ENCODE data around the gene LTB4R2.

The LTB4R2 gene

DNA sequence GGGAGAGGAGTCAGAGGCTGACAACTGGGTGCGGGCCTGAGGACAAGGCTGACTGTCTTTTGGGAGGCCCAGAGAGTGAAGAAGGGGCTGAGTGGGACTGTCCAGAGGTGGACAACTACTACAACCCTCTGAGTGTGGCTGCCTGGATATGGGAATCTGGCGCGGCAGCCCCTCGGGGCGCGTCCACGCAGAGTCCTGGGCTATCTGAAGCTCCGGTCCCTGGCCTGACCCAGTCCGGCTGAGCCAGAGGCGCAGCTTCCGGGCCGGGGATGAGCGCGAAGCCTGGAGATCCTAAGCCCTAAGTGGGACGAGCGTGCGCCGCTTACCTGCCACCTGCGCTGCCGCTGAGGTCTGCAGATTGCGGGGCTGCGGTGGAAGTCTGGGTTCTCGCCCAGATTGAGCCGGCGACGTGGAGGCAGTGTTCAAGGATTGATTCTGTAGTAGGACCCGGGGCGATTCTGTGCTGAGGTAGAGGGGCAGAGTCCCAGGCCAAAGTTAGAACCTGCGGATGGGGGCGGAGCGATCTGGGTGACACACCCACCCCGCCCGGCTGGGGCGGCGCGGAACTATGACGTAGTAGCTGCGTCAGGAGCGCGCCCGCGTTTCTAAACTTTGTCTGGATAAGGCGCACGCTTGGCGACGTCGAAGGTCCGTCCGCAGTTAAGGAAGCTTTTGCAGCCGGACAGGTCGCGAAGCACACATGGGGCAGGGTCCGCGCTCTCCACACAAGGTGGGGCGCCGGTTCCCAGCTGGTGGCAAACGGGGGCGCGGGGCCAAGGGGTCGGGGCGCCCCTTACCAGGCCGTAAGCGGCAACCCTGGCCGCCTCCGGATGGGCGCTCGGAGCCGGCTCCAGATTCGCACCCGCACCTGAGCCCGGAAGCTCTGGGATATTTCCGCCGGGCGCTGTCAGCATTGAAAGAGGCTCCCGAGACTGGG, 10.4 kb upstream of the LTB4R2 start, which contains the start of the genes DHRS1 and NOP9:
TSS of gene DHRS1 (minus strand) at position 526 of the 937 bp plus-strand sequence. CDS start 674 bp downstream, outside the sequence.
TSS of gene NOP9 (plus strand) at position 596 of the 937 bp plus-strand sequence. CDS start at position 701, 105 bp downstream.
- Histone ChIP-seq H3K4me3 (ENCODE audit: severe bottlenecking) (peak within 1 kb of the TSS; percentile 83), H3K4me1 (ENCODE audit: insufficient read depth, poor library complexity, severe bottlenecking) (peaks cover 23% of the 10 kb centered on the region), H3K27me3 (ENCODE audit: insufficient read depth, poor library complexity, severe bottlenecking) (no peaks in the 10 kb centered on the region), H3K27ac (ENCODE audit: poor library complexity, severe bottlenecking) (peak within 1 kb of the TSS; percentile 81), H3K36me3 (ENCODE audit: low read depth) (peaks cover 79% of the 10 kb centered on the region), H3K9me3 (ENCODE audit: severe bottlenecking) (no peaks in the 10 kb centered on the region)
- DNase-seq (ENCODE audit: low spot score) (peak; percentile 91), ATAC-seq (ENCODE audit: low read depth) (peak; percentile 63)
- TF ChIP-seq, protein P1, sequence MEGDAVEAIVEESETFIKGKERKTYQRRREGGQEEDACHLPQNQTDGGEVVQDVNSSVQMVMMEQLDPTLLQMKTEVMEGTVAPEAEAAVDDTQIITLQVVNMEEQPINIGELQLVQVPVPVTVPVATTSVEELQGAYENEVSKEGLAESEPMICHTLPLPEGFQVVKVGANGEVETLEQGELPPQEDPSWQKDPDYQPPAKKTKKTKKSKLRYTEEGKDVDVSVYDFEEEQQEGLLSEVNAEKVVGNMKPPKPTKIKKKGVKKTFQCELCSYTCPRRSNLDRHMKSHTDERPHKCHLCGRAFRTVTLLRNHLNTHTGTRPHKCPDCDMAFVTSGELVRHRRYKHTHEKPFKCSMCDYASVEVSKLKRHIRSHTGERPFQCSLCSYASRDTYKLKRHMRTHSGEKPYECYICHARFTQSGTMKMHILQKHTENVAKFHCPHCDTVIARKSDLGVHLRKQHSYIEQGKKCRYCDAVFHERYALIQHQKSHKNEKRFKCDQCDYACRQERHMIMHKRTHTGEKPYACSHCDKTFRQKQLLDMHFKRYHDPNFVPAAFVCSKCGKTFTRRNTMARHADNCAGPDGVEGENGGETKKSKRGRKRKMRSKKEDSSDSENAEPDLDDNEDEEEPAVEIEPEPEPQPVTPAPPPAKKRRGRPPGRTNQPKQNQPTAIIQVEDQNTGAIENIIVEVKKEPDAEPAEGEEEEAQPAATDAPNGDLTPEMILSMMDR (IDR thresholded peaks at IDR 0.05; ENCODE audit: poor library complexity, severe bottlenecking): no peak

DNA sequence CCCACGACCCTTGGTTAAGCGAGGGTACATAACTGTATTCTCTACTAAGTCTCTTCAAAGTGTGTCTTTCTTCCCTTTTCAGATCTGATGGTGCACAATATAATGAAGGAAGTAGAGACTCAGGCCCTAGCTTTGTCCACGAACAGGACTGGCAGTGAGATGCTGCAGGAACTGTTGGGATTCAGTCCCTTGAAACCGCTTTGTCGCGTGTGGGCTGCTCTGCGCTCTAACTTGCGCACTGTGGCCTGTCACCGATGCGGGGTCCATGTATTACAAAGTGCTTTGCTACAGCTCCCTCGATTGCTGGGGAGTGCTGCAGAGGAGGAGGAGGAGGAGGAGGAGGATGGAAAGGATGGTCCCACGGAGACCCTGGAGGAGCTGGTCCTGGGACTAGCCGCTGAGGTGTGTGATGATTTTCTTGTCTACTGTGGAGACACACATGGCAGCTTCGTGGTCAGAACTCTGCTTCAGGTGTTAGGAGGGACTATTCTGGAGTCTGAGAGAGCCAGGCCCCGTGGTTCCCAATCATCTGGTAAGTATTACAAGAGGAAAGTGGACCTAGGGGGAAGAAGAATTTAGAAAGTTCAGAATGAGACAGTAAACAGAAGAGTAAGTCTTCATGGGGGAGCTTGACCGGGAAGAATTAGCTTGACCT, 9.5 kb upstream of the LTB4R2 start:
- H3K9me3 ChIP-seq (ENCODE audit: severe bottlenecking): no peaks in the 10 kb centered on the region
- H3K4me3 ChIP-seq (ENCODE audit: severe bottlenecking): peak overlapping the region; percentile 83
- ATAC-seq (ENCODE audit: low read depth) (no peak), DNase-seq (ENCODE audit: low spot score) (no peak)
- peaks cover 79% of the 10 kb centered on the region for H3K36me3 ChIP-seq (ENCODE audit: low read depth)
- peak overlapping the region; percentile 81 for H3K27ac ChIP-seq (ENCODE audit: poor library complexity, severe bottlenecking)
- TF ChIP-seq, protein P1 (IDR thresholded peaks at IDR 0.05; ENCODE audit: poor library complexity, severe bottlenecking): no peak
- H3K27me3 ChIP-seq (ENCODE audit: insufficient read depth, poor library complexity, severe bottlenecking): no peaks in the 10 kb centered on the region
- H3K4me1 ChIP-seq (ENCODE audit: insufficient read depth, poor library complexity, severe bottlenecking): peaks cover 23% of the 10 kb centered on the region

DNA sequence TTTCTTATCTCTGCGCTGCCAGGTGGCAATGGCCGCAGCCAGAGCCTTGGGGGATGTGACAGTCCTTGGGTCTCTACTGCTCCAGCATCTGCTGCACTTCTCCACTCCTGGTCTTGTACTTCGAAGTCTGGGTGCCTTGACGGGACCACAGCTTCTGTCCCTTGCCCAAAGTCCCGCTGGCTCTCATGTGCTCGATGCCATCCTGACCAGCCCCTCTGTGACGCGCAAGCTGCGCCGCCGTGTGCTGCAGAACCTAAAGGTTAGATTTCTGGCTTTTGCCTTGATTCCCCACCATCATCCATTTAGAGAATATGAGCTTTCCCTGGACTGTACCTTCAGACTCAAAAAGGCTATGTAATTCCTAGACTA, 5.9 kb upstream of the LTB4R2 start:
- peaks cover 62% of the 10 kb centered on the region for H3K36me3 ChIP-seq (ENCODE audit: low read depth)
- DNase-seq (ENCODE audit: low spot score): no peak

DNA sequence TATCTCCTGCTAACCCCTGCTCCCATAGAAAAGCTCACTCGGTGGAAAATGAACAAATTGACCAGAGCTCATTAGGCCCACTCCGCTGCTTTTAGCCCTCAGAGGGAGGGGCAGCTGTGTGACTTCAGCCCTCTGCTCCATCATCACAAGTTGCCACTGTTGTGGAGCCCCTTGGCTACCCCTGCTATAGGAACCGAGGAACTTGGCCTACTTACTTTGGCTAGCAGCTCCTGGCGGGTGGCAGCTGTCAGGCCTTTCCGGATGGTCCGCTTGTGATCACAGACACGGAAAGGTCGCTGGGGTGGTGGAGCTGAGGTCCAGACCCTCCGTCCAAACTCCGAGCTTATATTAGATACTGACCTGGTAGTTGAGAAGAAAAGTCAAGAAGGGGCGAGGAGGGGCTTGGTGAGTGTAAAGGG, 2.8 kb upstream of the LTB4R2 start:
- DNase-seq (ENCODE audit: low spot score) (no peak), ATAC-seq (ENCODE audit: low read depth) (no peak)
- H3K27me3 ChIP-seq (ENCODE audit: insufficient read depth, poor library complexity, severe bottlenecking): no peaks in the 10 kb centered on the region
- H3K4me1 ChIP-seq (ENCODE audit: insufficient read depth, poor library complexity, severe bottlenecking): peaks cover 16% of the 10 kb centered on the region
- H3K27ac ChIP-seq (ENCODE audit: poor library complexity, severe bottlenecking): no peak overlapping the region
- peaks cover 49% of the 10 kb centered on the region for H3K36me3 ChIP-seq (ENCODE audit: low read depth)
- H3K4me3 ChIP-seq (ENCODE audit: severe bottlenecking): no peak overlapping the region
- TF ChIP-seq, protein P1 (IDR thresholded peaks at IDR 0.05; ENCODE audit: poor library complexity, severe bottlenecking): no peak
- H3K9me3 ChIP-seq (ENCODE audit: severe bottlenecking): no peaks in the 10 kb centered on the region

More for the DNA sequence above, 5.9 kb upstream of the LTB4R2 start:
- no peak for ATAC-seq (ENCODE audit: low read depth)
- no peaks in the 10 kb centered on the region for H3K27me3 ChIP-seq (ENCODE audit: insufficient read depth, poor library complexity, severe bottlenecking)
- no peaks in the 10 kb centered on the region for H3K4me1 ChIP-seq (ENCODE audit: insufficient read depth, poor library complexity, severe bottlenecking)
- H3K9me3 ChIP-seq (ENCODE audit: severe bottlenecking): no peaks in the 10 kb centered on the region
- H3K4me3 ChIP-seq (ENCODE audit: severe bottlenecking): no peak overlapping the region
- TF ChIP-seq, protein P1 (IDR thresholded peaks at IDR 0.05; ENCODE audit: poor library complexity, severe bottlenecking): no peak
- no peak overlapping the region for H3K27ac ChIP-seq (ENCODE audit: poor library complexity, severe bottlenecking)

All from RWPE2 (cell line).